Stimulated activated CD8-positive, alpha-beta memory T cell treated with anti-CD3 and anti-CD28 coated beads, Interleukin-12 subunit alpha, Interleukin-12 subunit beta, amount 100 ng/mL, for 1 hour (primary cell): Measurements from ENCODE around the gene CMPK2.
A peak's percentile ranks its signal among the peaks of the same experiment; 100 is the strongest.

Experiments used
- DNase-seq: peaks from one replicate; pipeline ENCODE4 v3.0.0-alpha.2; 2020; ENCODE audit warnings: low read depth

CMPK2 gene

GRCh38 chr2:6841537-6842287 lies 24.0 kb downstream of the CMPK2 start:
- DNase-seq = no peak

DNA sequence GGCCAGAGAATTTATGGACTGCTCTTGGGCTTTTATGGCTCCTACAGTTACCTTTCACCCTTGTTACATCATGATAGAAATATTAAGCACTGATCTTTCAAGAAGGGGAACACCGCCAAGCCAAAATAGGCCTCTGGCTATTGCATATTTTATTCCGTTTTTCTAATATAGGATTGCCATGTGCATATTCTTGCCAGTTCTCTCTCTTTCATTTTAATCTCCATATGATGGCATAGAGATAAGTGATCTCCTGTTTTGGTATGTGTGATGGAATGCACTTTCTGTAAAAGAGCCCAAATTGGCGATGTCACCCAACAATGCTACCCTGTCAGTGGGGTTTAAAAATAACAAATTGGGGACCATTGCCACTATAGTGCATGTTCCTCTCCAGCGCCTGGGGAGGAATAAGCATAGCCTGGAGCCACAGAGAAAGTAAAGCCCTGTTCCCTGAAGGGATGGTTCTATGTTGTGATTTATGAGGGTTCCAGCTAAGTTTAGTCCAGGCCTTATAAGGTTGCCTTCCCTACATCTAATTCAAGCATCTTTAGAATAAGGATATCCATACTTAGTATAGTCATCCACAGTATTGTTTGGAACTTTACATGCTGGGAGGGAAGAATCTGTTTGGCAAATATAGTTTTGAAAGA lies 26.9 kb downstream of the CMPK2 start:
- no peak for DNase-seq

GRCh38 chr2:6835467-6835866 lies 30.2 kb downstream of the CMPK2 start:
- DNase-seq = no peak

GRCh38 chr2:6834163-6834562 lies 31.5 kb downstream of the CMPK2 start:
- DNase-seq = no peak

DNA sequence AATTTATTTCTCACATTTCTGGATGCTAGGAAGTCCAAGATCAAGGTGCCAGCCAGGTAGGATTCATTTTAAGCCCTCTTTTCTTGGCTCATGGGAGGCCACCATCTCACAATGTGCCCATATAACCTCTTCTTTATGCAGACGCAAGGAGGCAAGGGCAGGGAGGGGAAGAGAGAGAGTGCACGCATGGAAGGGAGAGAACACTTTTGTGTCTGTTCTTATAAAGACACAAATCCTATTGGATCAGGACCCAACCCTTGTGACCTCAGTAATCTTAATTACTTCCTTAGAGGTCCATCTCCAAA lies 32.5 kb downstream of the CMPK2 start:
- no peak for DNase-seq

DNA sequence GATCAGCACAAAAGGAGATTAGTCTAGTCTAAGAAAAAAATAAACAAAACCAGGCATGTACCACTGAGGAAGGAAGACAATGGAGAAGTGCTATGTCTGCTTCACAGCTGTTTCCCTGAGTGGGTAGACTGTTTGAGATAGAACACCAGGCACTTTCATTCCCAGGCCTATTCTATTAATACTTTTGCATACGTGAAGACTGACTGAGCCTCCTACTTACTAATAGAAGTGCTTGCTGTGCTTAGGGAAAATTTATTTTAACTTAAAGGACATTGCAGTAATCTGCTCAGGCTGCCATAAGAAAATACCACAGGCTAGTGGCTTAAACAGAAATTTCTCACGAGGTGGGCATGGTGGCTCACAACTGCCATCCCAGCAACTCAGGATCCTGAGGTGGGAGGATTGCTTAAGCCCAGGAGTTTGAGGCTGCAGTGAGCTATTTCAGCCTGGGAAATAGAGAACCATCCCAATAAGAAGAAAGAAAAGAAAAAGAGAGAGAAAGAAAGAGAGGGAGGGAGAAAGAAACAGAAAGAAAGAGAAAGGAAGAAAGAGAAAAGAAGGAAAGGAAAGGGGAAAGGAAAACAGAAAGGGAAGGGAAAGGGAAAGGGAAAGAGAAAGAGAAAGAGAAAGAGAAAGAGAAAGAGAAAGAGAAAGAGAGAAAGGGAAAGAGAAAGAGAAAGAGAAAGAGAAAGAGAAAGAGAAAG lies 33.0 kb downstream of the CMPK2 start:
- DNase-seq = no peak

GRCh38 chr2:6831229-6831628 lies 34.5 kb downstream of the CMPK2 start:
- DNase-seq = no peak

DNA sequence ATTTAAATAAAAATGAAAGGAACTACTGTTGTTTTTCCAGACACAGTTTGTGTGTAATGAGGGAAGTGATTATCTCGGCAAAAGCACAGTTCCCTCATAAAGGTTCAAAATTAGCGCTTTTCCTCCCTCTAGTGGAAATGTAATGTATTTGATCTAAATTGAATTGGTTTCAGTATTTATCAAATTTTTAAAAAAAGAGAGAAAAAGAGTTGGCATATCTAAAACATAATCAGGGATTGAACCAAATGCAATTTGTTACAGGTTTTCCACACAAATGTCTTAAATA lies 37.5 kb downstream of the CMPK2 start:
- DNase-seq = no peak

DNA sequence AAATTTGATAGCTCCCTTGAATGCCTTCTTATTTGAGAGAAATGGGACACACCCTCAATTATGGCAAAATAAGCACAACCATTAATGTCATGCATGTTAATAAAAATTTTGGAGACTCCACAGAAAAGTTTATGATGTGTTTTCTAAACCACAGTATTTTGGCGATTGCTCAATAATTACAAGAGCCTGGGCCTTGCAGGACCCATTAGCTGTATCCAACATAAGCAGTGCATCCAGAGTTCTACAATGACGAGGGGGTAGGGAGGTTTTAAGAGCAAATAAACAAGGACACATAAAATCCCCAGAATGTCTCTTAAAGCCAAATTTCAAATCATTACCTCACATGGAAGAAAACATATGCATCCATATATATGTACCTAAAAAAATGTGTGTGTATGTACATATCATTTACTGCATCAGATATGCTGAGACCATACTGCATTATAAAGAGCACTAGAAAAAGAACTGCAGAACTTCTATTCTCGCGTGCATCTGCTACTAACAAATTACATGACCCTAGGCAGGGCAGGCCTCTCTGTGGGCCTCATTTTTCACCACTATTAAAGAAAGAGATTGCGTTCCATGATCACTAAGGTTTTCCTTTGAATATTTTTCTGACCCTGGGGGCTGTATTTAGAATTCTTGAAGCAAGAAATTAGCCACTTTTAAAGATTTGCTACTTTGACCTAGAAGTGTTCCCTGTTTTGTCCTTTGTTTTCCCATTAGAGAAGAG lies 38.0 kb downstream of the CMPK2 start:
- DNase-seq = no peak

DNA sequence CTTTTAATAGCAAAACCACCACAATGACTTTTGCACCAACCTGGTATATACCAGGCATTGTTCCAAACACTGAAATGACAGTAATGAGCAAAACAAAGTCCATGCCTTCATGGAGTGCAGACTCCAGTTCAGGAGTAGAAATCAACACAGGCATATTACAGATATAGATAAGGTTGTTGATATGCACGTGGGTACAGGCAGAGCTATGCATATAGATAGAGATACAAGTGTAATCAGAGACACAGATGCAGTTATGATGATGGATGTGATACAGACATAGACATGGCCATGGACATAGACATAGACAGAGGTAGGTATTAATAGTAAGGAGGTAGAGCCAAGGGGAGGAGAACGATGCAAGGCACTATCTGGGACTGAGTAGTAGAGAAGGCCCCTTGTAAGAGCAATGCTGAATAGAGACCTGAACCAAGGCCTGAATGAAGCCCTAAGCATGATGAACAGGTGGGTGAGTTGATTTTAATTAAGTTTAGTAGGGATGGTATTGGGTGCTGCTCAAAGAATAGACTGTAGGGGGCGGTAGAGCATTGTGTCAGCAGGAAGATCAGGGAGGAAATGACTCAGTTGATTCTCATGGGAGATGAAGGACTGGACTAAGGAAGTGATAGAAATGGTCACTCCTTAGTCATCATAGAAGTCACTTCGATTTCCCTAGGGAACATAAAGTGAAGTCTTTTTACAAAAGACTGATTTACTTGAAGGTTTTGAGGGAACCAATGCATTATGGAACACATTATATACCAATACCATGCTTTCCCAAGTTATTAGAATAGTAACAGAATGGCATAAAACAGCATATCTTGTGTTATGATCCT lies 39.4 kb downstream of the CMPK2 start:
- DNase-seq = peak; percentile 23

GRCh38 chr2:6824962-6825361 lies 40.7 kb downstream of the CMPK2 start:
- DNase-seq = no peak

DNA sequence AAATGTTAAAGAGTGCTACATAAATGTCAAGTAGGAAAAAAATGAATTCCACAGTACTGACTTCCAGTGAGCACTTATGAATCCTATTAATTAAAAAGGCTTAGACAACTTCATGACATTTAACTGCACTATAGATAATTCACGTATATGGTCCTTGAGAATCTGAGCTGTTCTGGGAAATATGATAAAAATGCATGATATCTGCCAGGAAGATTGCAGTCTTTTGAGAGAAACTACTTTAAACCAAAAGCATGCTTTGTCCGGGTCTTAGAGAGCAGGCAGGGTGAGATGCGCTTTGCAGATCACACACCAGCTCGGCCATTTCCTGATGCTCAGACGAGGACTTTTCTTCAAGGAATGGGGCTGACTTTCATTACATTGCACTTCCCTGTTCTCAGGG lies 42.6 kb downstream of the CMPK2 start:
- DNase-seq = no peak

- DNase-seq = no peak
Measured at GRCh38 chr2:6822406-6822805, 43.3 kb downstream of the CMPK2 start.

- no peak for DNase-seq
Measured at GRCh38 chr2:6820903-6821584, 44.7 kb downstream of the CMPK2 start.

DNA sequence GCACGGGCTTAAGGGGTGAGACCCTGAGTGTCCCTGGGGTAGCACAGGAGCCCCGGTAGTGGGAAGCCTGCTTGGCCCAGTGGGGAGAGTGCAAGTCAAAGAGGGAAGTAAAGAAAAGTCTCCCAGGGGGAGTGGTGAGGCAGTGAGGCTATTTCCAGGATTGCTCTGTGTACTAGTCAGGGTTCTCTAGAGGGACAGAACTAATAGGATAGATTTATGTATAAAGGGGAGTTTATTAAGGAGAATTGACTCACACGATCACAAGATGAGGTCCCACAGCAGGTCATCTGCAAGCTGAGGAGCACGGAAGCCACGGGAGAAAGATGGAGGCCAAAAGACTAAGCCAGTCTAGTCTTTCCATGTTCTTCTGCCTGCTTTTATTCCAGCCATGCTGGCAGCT lies 45.5 kb downstream of the CMPK2 start:
- no peak for DNase-seq

DNA sequence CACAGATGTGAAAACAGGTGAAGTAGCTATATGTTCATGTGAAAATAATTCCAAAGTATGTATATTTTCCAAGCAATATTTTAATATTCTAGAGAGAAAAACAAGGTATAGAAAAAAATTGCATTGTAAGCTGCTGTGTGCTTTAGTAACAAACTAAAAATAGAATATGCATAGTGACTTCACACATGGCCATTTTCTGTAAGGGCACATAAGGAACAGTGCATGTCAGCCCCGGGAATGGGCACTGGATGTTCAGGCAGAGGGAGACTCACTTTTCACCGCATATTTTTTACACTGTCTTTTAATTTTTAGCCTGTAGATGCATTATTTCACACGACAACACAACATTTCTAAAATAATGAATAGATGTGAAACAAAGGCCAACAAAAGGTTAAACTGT lies 46.0 kb downstream of the CMPK2 start:
- no peak for DNase-seq

GRCh38 chr2:6818012-6818411 lies 47.7 kb downstream of the CMPK2 start:
- no peak for DNase-seq

GRCh38 chr2:6814869-6815268 lies 50.8 kb downstream of the CMPK2 start:
- DNase-seq = no peak

DNA sequence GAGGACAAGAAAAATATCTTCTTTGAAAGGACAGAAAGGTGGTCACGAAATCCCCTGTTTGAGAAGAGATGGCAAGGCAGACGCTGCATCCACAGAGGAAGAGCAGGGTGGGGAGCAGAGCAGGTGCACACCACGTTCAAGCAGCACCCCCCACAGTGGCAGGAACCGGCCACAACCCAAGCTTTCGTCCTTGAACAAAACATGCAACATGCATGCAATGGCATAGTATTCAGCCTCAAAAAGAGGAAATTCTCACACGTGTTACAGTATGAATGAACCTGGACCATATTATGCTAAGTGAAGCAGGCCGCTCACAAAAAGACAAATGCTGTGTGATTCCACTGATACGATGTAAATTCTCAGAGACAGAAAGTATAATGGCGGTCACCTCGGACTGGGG lies 51.4 kb downstream of the CMPK2 start:
- DNase-seq = no peak

DNA sequence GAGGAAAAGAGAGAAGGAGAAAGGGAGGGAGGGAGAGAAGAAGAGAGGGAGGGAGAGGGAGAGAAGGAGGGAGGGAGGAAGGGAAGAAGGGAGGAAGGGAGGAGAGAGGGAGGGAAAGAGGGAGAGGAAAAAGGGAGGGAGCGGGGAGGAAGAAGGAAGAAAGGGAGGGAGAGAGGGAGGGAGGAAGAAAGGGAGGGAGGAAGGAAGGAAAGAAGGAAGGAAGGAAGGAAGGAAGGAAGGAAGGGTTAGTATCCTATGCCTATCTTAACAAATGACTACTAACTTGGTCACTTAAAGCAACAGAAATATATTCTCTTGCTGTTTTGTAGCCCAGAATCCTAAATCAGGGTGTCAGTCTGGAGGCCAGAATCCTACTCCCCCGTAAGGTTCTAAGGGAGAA lies 52.1 kb downstream of the CMPK2 start:
- DNase-seq = no peak

DNA sequence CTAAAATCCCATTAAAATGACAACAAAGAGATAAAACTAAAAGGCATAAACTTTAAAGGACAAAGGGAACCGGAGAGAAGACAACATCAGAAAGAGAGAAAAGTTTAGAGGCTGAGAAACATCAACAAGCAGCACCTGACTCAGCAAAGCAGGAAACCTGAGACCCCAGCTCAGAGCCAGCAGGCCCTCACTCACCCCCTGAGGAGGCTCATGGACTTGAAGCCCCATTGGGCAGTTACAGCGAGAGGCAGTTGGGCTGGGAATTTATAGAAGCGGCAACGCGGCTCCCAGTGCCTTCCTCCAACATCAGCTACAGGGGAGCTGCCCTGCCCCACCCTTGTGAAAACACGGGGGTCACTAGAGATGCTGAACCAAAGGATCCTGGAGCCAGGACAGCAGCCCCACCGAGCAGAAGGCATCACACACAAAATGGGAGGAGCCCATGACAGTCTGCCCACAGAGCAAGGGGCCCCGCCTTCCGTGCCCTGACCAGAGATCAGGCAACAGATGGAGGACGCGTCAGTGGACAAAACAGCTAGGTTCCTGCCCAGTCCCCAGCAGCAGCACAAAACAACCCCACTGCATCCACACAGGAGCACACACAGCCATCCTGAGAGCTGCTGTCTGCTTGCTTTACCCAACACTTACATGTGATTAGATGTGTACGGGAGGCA lies 52.7 kb downstream of the CMPK2 start:
- DNase-seq = no peak
